HS-27A (cell line): ENCODE results near the gene PROM2.
"Not testable (repeated sequence)": the region's sequence is repeated elsewhere in the genome, so short reads cannot be mapped to it uniquely, and the experiment has no call there.

Source experiments
- DNase-seq: peaks from one replicate; pipeline ENCODE4 v3.0.0-alpha.2; 2012; ENCODE audit warnings: low read depth, missing footprints

The PROM2 gene

GRCh38 chr2:95268211-95269035, 5.8 kb upstream of the PROM2 start:
- no peak for DNase-seq

- DNase-seq, result no peak
Measured at GRCh38 chr2:95269036-95269680, 5.1 kb upstream of the PROM2 start.

DNA sequence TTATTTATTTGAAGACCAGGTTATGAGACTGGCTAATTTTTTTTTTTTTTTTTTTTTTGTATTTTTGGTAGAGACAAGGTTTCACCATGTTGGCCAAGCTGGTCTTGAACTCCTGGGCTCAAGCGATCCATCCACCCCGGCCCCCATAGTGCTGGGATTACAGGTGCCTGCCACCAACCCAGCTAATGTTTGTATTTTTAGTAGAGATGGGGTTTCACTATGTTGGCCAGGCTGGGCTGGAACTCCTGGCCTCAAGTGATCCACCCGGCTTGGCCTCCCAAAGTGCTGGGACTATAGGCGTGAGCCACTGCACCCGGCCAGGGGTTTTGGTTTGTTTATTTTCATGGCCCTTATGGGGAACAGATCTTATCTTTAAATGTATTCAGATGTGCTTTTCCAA, 4.5 kb upstream of the PROM2 start:
- DNase-seq, result not testable (repeated sequence)

GRCh38 chr2:95270541-95271081, 3.6 kb upstream of the PROM2 start:
- DNase-seq, result no peak

DNA sequence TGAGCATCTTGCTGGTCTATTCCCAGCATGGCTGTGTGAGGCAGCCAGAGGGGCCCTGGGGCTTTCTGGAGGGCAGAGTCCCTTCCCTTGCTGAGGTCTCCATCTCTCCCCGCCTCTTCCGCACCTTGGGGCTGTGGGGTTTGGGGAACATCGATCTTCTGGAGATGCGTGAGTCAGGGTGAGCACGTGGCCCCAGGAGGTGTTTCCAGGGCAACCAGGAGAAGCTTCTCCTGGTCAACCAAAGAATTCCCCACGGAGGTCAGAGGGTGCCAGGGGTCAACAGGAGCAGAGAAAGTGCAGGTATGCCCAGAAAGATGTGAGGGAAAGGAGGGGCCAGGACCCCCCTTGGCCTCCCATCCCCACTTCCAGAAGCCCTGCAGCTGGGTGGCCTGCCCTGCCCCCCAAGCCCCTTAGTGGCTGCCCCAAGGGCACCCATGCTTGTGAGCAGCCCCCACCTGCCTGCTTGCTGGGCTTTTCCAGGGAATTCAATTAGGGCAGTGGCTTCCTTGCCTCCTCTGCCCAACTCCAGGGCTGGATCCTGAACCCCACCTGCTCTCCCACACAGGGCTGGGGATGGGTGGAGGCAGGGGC, 2.8 kb upstream of the PROM2 start:
- no peak for DNase-seq

DNA sequence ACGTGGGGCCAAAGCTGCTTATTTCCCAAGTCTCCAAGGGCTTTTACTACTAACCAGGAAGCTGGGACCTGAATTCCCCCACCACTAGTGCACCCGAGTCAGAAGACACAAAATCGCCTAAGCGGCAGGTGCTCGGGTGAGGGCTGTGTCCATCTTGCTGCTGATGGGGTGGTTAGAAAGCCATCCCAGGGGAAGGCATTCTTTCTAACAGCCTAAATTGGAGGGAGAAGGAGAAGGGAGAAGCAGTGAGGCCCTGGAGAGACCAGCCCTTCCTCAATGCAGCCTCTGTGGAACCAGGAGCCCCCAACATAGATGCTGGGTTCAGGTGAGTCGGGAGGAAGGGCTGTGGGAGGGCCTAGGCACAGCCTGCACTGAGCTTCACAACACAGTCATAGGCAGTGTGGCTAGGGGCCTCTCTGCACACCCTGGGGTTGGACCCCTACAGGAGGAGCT, 1.9 kb upstream of the PROM2 start:
- DNase-seq, result no peak

DNA sequence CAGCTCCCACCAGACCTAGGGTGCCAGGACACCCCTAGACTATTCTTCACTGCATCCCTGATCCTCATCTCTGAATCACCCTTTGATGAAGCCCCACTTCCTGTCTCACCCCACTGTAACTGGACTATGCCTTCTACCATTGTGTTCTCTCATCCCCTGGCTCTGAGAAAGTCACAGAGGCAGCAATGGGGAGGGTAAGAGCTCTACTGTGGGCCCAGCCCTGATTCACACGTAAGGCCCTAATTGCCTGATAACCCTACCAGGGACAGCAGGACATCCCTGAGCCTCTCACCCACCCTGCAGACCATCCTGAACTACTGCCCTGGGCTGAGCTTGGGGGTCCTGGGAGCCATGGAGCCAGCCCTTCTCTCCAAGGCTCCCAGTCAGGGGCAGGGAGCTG, 1.5 kb upstream of the PROM2 start:
- DNase-seq, result no peak

DNA sequence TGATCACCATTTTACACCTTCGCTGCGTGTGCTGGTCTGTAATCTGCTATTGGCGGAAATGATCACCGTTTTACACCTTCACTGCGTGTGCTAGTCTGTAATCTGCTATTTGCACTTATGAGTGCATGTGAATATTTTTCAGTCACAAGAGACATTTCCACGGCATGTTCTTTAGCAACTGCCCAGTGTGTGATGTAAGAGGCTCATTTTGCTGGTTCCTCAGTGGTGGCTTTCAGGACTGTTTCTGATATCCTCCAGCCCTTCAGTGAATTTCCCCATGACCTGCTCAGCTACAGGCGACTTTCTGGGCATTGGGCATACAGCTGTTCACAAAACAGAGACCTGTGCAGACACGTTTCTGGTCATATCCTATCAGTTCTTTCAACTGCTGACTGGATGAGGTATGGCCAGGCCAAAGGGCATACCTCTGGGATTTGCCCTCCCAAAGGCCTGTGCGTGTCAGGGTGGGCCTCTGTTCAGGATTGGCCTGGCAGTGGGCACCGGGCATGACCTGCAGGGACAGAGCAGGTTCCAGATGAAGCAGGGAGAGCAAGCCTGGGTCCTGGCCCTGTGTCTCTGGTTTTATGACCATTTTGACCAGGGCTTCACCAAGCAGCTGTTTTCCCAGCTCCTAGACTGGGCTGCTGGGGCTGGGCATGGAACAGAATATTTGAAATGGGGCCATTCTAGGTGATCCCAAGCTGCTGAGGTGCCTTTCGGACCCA, 521 bp upstream of the PROM2 start:
- no peak for DNase-seq

- DNase-seq, result no peak
Measured at GRCh38 chr2:95275151-95275515, 884 bp downstream of the PROM2 start.

GRCh38 chr2:95275601-95276243, 1.5 kb downstream of the PROM2 start:
- no peak for DNase-seq

- no peak for DNase-seq
Measured at GRCh38 chr2:95276244-95276887, 2.1 kb downstream of the PROM2 start.

GRCh38 chr2:95276888-95277245, 2.6 kb downstream of the PROM2 start:
- DNase-seq, result no peak

DNA sequence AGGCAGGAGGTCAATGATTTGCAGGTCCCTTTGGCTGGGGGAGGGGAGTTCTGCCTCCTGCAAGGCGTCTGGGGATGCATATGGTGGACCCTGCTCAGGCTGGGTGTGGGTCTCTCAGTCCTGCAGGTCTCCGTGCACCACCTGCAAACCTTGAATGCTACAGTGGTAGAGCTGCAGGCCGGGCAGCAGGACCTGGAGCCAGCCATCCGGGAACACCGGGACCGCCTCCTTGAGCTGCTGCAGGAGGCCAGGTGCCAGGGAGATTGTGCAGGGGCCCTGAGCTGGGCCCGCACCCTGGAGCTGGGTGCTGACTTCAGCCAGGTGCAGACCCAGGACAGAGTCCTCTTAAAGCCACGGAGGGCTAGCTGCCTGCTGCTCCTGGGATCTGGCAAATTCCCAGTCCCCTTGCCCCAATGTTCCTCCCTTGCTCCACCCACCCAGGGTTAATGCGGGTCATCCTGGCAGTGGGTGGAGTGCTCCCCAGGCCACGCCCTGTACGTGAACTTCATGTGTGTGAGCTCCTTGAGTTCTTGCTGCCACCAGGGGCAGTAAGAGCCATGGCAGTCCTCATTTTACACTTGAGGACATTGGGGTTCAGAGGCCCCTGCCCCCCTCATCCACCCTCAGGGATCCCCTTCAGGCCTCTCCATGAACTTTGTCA, 3.1 kb downstream of the PROM2 start:
- no peak for DNase-seq

DNA sequence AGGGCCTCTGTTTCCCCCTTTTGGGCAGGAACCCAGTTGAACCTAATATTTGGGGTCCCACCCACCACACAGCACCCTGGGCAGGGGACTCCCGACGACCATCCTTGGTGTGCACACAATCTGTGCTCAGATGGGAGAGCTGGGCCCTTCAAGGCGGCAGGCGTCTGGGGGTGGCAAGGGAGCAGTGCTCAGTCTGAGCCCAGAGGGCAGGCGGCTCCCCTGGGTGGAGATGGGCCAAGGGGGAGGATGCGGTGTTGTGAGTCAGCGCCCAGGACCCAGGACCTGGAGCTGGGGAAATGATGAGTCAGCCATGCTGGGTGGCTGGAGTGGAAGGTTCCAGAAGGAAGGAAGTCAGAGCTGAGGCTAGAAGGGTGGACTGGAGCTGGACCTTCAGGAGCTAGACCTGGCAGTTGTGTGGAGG, 3.8 kb downstream of the PROM2 start:
- peak; percentile 63 for DNase-seq

DNA sequence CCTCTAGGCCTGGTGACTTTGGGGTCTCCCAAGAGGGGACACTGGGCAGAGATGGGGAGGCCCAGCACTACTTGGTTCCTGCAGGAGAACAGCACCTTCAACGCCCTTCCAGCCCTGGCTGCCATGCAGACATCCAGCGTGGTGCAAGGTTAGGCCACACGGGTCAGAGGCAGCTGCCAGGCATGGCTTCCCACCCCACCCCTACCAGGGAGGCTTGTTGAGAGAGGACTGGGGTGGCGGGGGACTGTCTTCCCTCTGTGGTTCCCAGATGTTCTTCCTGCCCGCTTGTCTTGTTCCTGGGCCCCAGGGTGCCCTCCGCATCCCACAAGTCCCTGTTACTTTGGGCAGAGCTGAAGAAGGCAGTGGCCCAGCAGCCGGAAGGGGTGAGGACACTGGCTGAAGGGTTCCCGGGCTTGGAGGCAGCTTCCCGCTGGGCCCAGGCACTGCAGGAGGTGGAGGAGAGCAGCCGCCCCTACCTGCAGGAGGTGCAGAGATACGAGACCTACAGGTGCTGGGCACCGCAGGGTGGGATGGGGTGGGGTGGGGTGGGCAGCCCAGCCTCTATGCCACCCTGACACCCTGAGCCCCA, 4.5 kb downstream of the PROM2 start:
- no peak for DNase-seq

- DNase-seq, result no peak
Measured at GRCh38 chr2:95279435-95280035, 5.3 kb downstream of the PROM2 start.

DNA sequence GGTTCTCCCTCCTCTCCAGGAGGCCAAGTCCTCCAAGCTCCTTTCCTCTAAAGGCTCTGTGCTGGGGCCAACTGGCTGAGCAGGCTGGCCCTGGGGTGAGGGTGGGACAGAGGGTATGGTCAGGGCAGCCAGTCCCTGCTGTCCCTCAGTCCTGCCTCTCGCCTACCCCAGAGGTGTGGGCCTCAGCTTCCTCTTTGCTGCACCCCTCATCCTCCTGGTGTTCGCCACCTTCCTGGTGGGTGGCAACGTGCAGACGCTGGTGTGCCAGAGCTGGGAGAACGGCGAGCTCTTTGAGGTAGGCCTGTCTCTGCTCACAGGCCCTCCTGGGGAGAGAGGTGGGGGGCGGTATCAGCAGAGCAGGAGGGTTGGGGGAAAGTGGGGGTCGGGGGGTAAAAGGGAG, 6.8 kb downstream of the PROM2 start:
- DNase-seq, result no peak

DNA sequence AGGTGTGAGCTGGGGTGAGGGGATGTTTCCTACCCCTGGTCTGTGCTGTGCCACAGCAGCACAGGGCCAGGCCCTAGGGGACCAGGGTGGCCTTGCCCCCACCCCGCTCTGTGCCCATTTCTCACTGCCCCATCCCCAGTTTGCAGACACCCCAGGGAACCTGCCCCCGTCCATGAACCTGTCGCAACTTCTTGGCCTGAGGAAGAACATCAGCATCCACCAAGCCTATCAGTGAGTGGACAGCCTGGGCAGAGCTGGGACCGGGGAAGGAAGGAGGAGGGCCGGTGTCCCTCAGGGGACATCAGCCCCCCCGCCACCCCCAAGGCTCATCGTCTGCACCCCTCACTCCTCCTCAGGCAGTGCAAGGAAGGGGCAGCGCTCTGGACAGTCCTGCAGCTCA, 7.5 kb downstream of the PROM2 start:
- DNase-seq, result no peak

DNA sequence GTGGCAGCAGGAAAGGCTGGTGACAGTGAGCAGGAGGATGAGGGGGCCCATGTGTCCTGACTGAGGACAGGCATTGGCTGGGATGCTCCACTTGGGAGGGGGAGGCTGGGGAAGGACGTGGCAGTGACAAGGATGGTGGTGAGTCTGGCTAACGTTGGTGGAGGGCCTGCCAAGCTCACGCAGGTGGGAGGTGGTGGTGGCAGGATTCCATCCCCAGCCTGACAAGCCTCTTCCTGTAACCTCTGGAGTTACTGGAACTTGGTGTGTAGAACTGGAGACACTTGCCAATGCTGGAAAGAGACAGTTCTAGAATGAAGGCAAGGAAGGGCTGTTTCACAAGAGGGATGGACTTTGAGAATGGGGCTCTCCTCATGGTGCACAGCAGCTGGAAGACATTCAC, 8.2 kb downstream of the PROM2 start:
- DNase-seq, result no peak

- no peak for DNase-seq
Measured at GRCh38 chr2:95283562-95283961, 9.3 kb downstream of the PROM2 start.
